Psoas muscle (tissue), 8 donors: ENCODE data around the gene ANO6. TPM values are rescaled to one million over a fixed set of nuclear protein-coding genes. Genes with fewer than 3 reads are reported as not detected.

Experiments
- ATAC-seq, 4 donors: fragments of 200-7000 bp; cut with Tn5 transposase; one replicate each; pipeline ENCODE4 v1.9.1; 2020; ENCODE audit warnings: moderate library complexity in 3 of 4, mild to moderate bottlenecking in 2 of 4
- DNase-seq, 2 donors: peaks; one replicate each; pipeline ENCODE4 v3.0.0-alpha.2; 2020
- H3K27ac ChIP-seq: fragments of 200-600 bp; one replicate; pipeline ENCODE4 v1.8.0; 2022
- H3K27me3 ChIP-seq, 3 donors: fragments of 200-600 bp in 1 of 3; one replicate each; pipeline versions ENCODE4 v1.6.1 to v1.8.0; 2013 to 2022; ENCODE audit warnings: low read length in 2 of 3, mild to moderate bottlenecking in 2 of 3, moderate library complexity in 1 of 3; ENCODE audit not compliant: insufficient read depth in 3 of 3
- H3K36me3 ChIP-seq, 2 donors: fragments of 200-600 bp in 1 of 2; one replicate each; pipeline versions ENCODE4 v1.6.1 to v1.8.0; 2013 to 2022; ENCODE audit warnings: low read depth in 1 of 2, mild to moderate bottlenecking in 1 of 2, moderate library complexity in 1 of 2; ENCODE audit not compliant: insufficient read depth in 1 of 2
- H3K4me1 ChIP-seq: fragments of 200-600 bp; one replicate; pipeline ENCODE4 v1.8.0; 2022
- H3K4me3 ChIP-seq: fragments of 200-600 bp; one replicate; pipeline ENCODE4 v1.8.0; 2022; ENCODE audit warnings: mild to moderate bottlenecking
- H3K9me3 ChIP-seq: fragments of 200-600 bp; one replicate; pipeline ENCODE4 v1.8.0; 2022
- WGBS, 3 donors: extraction: QIAGEN DNeasy Blood & Tissue Kit; methylation state at CpG; one replicate each; pipeline versions ENCODE4 v1.1.6 to v1.1.7; 2013; 5-methylcytosine and 5-hydroxymethylcytosine counted together
- intact Hi-C, 2 donors: fragments of 100-400 bp; cut with DNase I; formaldehyde crosslinking; loops; one replicate each; pipeline versions ENCODE4 v1.11.0 to v1.14.2; 2022
- polyA plus RNA-seq, 3 donors: library from polyadenylated mRNA; stranded (reverse); fragments of 200-250 nt; gene quantifications; one replicate each; pipeline ENCODE4 v1.2.3, GENCODE V29; 2013
- total RNA-seq, 4 donors: library from RNA; stranded (reverse); fragmentation: NEBNext Ultra II Directional in 2 of 4; extraction: Animal tissue kit (Norgen Biotek cat#: 25700) in 2 of 4; gene quantifications; one replicate each; pipeline versions ENCODE4 v1.2.1 to v1.2.4, GENCODE V29; 2021 to 2023
- TF ChIP-seq, protein P1 (sequence below): fragments of 200-600 bp; IDR thresholded peaks from one replicate; pipeline ENCODE4 v1.8.0; 2022; ENCODE audit warnings: antibody characterized with exemption
- donor health status: healthy with polysubstance abuse.
- donor health status: DM: no; HTN: no; CAD: no; lungs with moderate emphysema.
- donor health status: Bipolar disorder and iron deficiency.
- donor health status: healthy.
- donor health status: DM: yes; HTN: yes; CAD: no.
- donor health status: DM: no; HTN: no; CAD: no.
- donor health status: DM: no; HTN: no; CAD: no.
- donor health status: DM: yes; HTN: yes; CAD: no.

Gene ANO6
- total and polyA plus RNA-seq, 7 donors: 25.6 to 121 (median 51.5) TPM

DNA sequence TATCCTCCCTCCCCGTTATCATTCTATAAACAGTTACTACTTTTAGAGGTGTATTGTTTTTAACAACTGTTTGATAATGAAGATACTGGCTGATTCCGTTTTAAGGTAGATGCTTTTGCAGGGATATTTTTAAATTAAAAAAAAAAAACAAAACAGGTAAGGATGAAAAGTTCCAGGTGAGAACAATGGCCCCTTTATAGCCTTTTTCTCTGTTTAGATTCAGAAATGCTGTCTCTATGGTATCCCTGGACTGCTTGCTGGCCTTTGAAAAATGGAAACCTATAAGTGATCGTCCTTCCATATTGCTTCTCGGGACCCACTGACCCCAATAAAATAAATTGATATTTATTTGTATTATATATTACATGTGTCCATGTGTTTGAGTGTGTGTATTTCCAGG lies 23.2 kb upstream of the ANO6 start:
- H3K9me3 ChIP-seq: no peaks in the 10 kb centered on the region
- TF ChIP-seq, protein P1, sequence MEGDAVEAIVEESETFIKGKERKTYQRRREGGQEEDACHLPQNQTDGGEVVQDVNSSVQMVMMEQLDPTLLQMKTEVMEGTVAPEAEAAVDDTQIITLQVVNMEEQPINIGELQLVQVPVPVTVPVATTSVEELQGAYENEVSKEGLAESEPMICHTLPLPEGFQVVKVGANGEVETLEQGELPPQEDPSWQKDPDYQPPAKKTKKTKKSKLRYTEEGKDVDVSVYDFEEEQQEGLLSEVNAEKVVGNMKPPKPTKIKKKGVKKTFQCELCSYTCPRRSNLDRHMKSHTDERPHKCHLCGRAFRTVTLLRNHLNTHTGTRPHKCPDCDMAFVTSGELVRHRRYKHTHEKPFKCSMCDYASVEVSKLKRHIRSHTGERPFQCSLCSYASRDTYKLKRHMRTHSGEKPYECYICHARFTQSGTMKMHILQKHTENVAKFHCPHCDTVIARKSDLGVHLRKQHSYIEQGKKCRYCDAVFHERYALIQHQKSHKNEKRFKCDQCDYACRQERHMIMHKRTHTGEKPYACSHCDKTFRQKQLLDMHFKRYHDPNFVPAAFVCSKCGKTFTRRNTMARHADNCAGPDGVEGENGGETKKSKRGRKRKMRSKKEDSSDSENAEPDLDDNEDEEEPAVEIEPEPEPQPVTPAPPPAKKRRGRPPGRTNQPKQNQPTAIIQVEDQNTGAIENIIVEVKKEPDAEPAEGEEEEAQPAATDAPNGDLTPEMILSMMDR: no peak
- H3K4me3 ChIP-seq: no peak overlapping the region
- H3K27me3 ChIP-seq: no peaks in the 10 kb centered on the region
- H3K36me3 ChIP-seq: no peaks in the 10 kb centered on the region
- H3K4me1 ChIP-seq: peaks cover 6% of the 10 kb centered on the region
- intact Hi-C loops: no loop called here
- no peak overlapping the region for H3K27ac ChIP-seq
- ATAC-seq: no peak
- WGBS, 3 donors: 82 to 92% (median 88%) methylated on average over 4 of the region's 4 CpGs
- DNase-seq: no peak

DNA sequence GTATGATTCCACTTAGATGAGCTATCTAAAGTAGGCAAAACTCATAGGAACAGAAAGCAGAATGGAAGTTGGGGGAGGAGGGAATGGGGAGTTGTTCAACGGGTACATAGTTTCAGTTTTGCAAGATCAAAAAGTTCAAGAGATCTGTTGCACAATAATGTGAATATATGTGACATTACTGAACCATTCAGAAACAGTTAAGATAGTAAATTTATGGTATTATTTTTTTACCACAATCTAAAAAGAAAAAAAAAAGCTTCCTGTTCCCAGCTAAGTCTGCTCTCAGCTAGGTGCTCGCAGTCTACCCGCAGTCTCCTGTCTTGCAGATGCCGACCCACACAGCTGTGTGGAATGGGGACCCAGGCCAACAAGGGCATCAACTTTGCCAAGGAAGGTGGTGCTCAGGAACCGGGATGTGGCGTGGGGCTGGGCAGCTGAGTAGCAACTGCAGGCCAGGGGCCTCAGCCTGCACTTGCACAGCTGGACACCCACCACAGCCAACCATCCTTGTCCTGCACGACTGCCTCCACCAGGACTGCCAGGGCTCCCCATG lies 15.3 kb upstream of the ANO6 start:
- Histone ChIP-seq H3K4me1 (peaks cover 7% of the 10 kb centered on the region), H3K4me3 (no peak overlapping the region), H3K36me3 (no peaks in the 10 kb centered on the region), H3K27ac (no peak overlapping the region), H3K27me3 (no peaks in the 10 kb centered on the region), H3K9me3 (no peaks in the 10 kb centered on the region)
- DNase-seq: no peak
- WGBS, 3 donors: 54 to 72% (median 59%) methylated on average over 7 of the region's 7 CpGs
- ATAC-seq: peak in 1 of 4 donors; percentile 8
- intact Hi-C loops: no loop called here
- TF ChIP-seq, protein P1: no peak

DNA sequence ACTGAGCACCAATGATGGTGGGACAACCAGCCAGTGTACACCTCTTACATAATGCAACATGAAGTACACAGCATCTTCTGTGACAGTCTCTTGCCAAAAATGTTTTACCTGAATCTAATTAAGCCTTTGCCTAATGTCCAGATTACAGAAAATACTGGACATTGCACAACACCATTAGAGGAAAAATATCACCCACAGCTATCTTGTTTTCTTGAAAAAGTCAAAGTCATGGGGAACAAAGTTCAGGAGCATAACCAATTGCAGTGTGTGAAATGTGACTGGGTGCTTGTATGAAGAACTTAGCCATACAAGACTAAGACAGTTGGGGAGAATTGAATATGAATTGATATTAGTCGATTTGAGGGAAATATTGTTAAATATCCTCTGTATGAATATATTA lies 12.1 kb upstream of the ANO6 start:
- Histone ChIP-seq H3K4me3 (no peak overlapping the region), H3K36me3 (no peaks in the 10 kb centered on the region), H3K27me3 (no peaks in the 10 kb centered on the region), H3K27ac (no peak overlapping the region), H3K9me3 (no peaks in the 10 kb centered on the region), H3K4me1 (peaks cover 7% of the 10 kb centered on the region)
- 92 to 95% (median 95%) methylated on average over 1 of the region's 1 CpG for WGBS, 3 donors
- ATAC-seq: no peak
- intact Hi-C loops: no loop called here
- TF ChIP-seq, protein P1: no peak
- DNase-seq: no peak

DNA sequence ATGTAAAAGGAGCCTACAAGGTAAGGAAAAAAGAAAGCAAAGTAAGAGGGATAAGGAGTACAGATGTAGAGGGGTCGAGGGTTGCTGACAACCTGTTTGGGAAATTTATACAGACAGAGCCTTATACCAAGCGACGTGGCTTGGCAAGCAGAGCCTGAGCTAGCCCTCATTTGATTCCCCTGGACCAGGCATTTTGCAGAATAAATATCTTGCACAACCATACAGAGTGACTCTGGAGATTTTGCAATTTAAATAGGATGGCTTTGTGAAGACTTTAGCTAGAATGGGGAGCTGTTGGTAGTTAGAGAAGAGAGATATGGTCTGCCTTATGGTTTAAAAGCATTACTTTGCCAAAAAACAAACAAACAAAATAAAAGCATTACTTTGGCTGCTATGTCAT lies 11.1 kb upstream of the ANO6 start:
- Histone ChIP-seq H3K4me3 (no peak overlapping the region), H3K27me3 (no peaks in the 10 kb centered on the region), H3K27ac (no peak overlapping the region), H3K4me1 (peaks cover 7% of the 10 kb centered on the region), H3K9me3 (no peaks in the 10 kb centered on the region), H3K36me3 (no peaks in the 10 kb centered on the region)
- ATAC-seq: no peak
- no peak for DNase-seq
- intact Hi-C loops: no loop called here
- WGBS, 3 donors: 85 to 98% (median 94%) methylated on average over 3 of the region's 3 CpGs
- TF ChIP-seq, protein P1: no peak

DNA sequence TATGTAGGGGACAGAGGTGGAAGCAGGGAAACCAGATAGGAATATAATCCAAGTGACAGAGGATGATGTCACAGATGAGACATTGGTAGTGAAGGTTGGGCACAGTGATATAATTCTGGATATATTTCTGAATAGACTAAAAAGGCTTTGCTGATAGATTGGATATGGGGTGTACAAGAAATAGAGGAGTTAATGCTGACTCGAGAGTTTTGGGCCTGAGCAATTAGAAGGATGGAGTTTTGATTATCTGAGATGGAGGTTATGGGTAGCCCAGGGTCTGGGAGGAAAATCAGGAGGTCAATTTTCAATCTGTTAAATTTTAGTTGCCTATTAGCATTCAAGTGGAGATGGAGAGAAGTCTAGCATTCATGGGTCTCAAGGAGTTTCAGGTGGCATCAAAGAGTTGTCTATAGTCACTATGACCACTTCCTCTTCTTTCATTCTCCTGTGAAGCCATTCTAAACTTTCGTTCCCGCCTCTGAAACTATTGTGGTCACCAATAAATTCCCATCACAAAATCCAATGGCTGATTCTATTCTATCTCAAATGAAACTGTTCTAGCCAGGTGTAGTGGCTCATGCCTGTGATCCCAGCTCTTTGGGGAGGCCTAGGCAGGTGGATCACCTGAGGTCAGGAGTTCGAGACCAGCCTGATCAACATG lies 10.6 kb upstream of the ANO6 start:
- ATAC-seq (no peak), DNase-seq (no peak)
- H3K4me1 ChIP-seq: peaks cover 2% of the 10 kb centered on the region
- no peak overlapping the region for H3K27ac ChIP-seq
- TF ChIP-seq, protein P1: no peak
- no peak overlapping the region for H3K4me3 ChIP-seq
- intact Hi-C loops: no loop called here
- WGBS, 3 donors: 89 to 94% (median 93%) methylated on average over 4 of the region's 4 CpGs
- H3K36me3 ChIP-seq: no peaks in the 10 kb centered on the region
- no peaks in the 10 kb centered on the region for H3K27me3 ChIP-seq
- no peaks in the 10 kb centered on the region for H3K9me3 ChIP-seq
